Prostate gland (tissue), 2 donors: ENCODE data around the gene DOCK4. TPM values are rescaled to one million over a fixed set of nuclear protein-coding genes. Genes with fewer than 3 reads are reported as not detected.

ENCODE experiments used
- DNase-seq: peaks from one replicate; pipeline ENCODE4 v3.0.0-alpha.2; 2019; ENCODE audit warnings: low spot score
- H3K27ac ChIP-seq, 2 donors: fragments of 200-600 bp; sonication (generic); 2 replicates each; pipeline ENCODE4 v1.5.1; 2017 to 2019
- H3K27me3 ChIP-seq: fragments of 200-600 bp; sonication (generic); replicated peaks from 2 replicates; pipeline ENCODE4 v1.5.1; 2019; ENCODE audit not compliant: insufficient read depth
- H3K36me3 ChIP-seq, 2 donors: fragments of 200-600 bp; sonication (generic); 1 replicate in 1 of 2; 2 replicates in 1 of 2; pipeline versions ENCODE4 v1.5.1 to v1.8.1; 2017 to 2019
- H3K4me1 ChIP-seq: fragments of 200-600 bp; sonication (generic); replicated peaks from 2 replicates; pipeline ENCODE4 v1.5.1; 2019
- H3K4me3 ChIP-seq, 2 donors: fragments of 200-600 bp; sonication (generic); 2 replicates each; pipeline ENCODE4 v1.5.1; 2017 to 2019
- H3K9me3 ChIP-seq: fragments of 200-600 bp; sonication (generic); 2 replicates; pipeline ENCODE4 v1.5.1; 2017
- CTCF ChIP-seq, 4 experiments: fragments of 200-600 bp in 2 of 4; fragments of 450-650 bp in 2 of 4; sonication (generic) in 2 of 4; IDR thresholded peaks; 1 replicate in 3 of 4; 2 replicates in 1 of 4; pipeline ENCODE4 v1.5.1; 2016 to 2019; ENCODE audit warnings: antibody characterized with exemption in 4 of 4, mild to moderate bottlenecking in 2 of 4, moderate library complexity in 2 of 4
- POLR2A ChIP-seq: fragments of 450-650 bp; IDR thresholded peaks from one replicate; pipeline ENCODE4 v1.6.1; 2016; ENCODE audit warnings: antibody characterized with exemption, mild to moderate bottlenecking
- POLR2AphosphoS5 ChIP-seq: sonication (generic); formaldehyde crosslinking; IDR thresholded peaks from one replicate; pipeline ENCODE4 v1.6.1; 2017; ENCODE audit warnings: antibody characterized with exemption
- WGBS: methylation state at CpG from one replicate; pipeline ENCODE4 v1.1.5; 2018; 5-methylcytosine and 5-hydroxymethylcytosine counted together
- intact Hi-C: fragments of 100-400 bp; cut with DNase I; formaldehyde crosslinking; loops from one replicate; pipeline ENCODE4 v1.14.2; 2022
- total RNA-seq, 2 donors: library from RNA; depleted of rRNA; stranded (reverse); fragments of >200 nt; gene quantifications; one replicate each; pipeline ENCODE4 v1.1.0, GENCODE V29; 2016

DOCK4 gene
- total RNA-seq, 2 donors from 2014 or later, result 21.8 to 37.4 TPM

DNA sequence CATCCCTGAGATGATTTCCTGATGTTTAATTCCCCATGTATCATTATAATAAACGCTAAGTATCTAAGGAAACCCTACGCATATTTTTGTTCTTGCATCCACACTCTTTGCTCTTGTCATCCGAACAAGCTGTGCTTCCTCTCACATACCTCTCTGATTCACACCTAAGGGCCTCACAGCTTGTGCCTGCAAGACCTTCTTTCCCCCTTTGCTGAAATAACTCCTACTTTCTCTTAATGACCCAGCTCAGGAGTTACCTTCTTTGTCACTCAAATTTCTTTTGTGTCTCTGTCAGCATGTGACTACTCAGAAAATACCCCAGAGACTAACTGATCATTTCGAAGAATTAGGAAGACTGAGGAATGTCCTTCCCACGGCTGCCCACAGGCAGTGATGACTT is 434.6 kb downstream of the DOCK4 start:
- Histone ChIP-seq H3K4me3 (no peak overlapping the region), H3K27ac (no peak overlapping the region), H3K36me3 (no peaks in the 10 kb centered on the region), H3K27me3 (no peaks in the 10 kb centered on the region), H3K9me3 (no peaks in the 10 kb centered on the region), H3K4me1 (no peaks in the 10 kb centered on the region)
- no peak for DNase-seq
- TF ChIP-seq CTCF (IDR thresholded peaks at IDR 0.05) (no peak), POLR2AphosphoS5 (no peak), POLR2A (no peak)
- intact Hi-C loops, result no loop called here
- WGBS, result 93% methylated on average over 5 of the region's 5 CpGs

GRCh38 chr7:111770116-111770515 is 436.1 kb downstream of the DOCK4 start:
- H3K4me3 ChIP-seq, result no peak overlapping the region
- no peak for DNase-seq
- WGBS, result 63% methylated on average over 2 of the region's 2 CpGs
- H3K9me3 ChIP-seq, result no peaks in the 10 kb centered on the region
- no peaks in the 10 kb centered on the region for H3K36me3 ChIP-seq
- no peaks in the 10 kb centered on the region for H3K27me3 ChIP-seq
- H3K4me1 ChIP-seq, result no peaks in the 10 kb centered on the region
- no peak overlapping the region for H3K27ac ChIP-seq
- TF ChIP-seq POLR2A, result no peak
- no peak for TF ChIP-seq CTCF (IDR thresholded peaks at IDR 0.05)
- no peak for TF ChIP-seq POLR2AphosphoS5
- intact Hi-C loops, result no loop called here

- peak; percentile 53 for DNase-seq
- peak; percentile 58 for TF ChIP-seq POLR2AphosphoS5
- no peak for TF ChIP-seq POLR2A
- no peak for TF ChIP-seq CTCF (IDR thresholded peaks at IDR 0.05)
- Histone ChIP-seq H3K4me1 (no peaks in the 10 kb centered on the region), H3K27ac (peak overlapping the region; percentile 38 to 61), H3K36me3 (no peaks in the 10 kb centered on the region), H3K4me3 (no peak overlapping the region), H3K27me3 (no peaks in the 10 kb centered on the region), H3K9me3 (no peaks in the 10 kb centered on the region)
- WGBS, result 20% methylated on average over 6 of the region's 6 CpGs
- intact Hi-C loops, result loop anchor here (5.0 kb wide), 1 partner anchor 646 kb away; no protein-coding TSS in a partner anchor
These were observed 440.2 kb downstream of the DOCK4 start for GRCh38 chr7:111765751-111766643.

- intact Hi-C loops, result loop anchor here (5.0 kb wide), 1 partner anchor 734 kb away; no protein-coding TSS in a partner anchor
- H3K27me3 ChIP-seq, result no peaks in the 10 kb centered on the region
- no peak overlapping the region for H3K27ac ChIP-seq
- WGBS, result 27% methylated on average over 3 of the region's 3 CpGs
- TF ChIP-seq POLR2A (no peak), CTCF (IDR thresholded peaks at IDR 0.05) (peak; percentile 23 to 68 (median 50)), POLR2AphosphoS5 (no peak)
- no peaks in the 10 kb centered on the region for H3K36me3 ChIP-seq
- no peak for DNase-seq
- no peaks in the 10 kb centered on the region for H3K9me3 ChIP-seq
- no peak overlapping the region for H3K4me3 ChIP-seq
- H3K4me1 ChIP-seq, result no peaks in the 10 kb centered on the region
These were observed 442.9 kb downstream of the DOCK4 start for GRCh38 chr7:111763221-111763801.
